Measurements from ENCODE around the gene NSMF. TPM values are rescaled to one million over a fixed set of nuclear protein-coding genes. Genes with fewer than 3 reads are reported as not detected.
A peak's percentile ranks its signal among the peaks of the same experiment; 100 is the strongest.

Gene NSMF
- total and polyA plus RNA-seq, 2 of the 4 experiments (the other 2 are of a cell fraction) = 7.7 to 40.9 TPM

- Histone ChIP-seq H3K4me1 (ENCODE audit: control insufficient read depth, insufficient read depth, low read length) (peaks cover 2% of the 10 kb centered on the region; the same call in 1 of the 2 replicates), H3K4ac (ENCODE audit: low read depth, low read length) (no peak within 1 kb of the TSS), H2BK5ac (ENCODE audit: low read depth, low read length, poor library complexity, severe bottlenecking) (no peak within 1 kb of the TSS), H4K5ac (ENCODE audit: low read depth, low read length) (no peak within 1 kb of the TSS), H2BK120ac (ENCODE audit: low read depth, low read length) (no peak within 1 kb of the TSS), H3K4me3 (ENCODE audit: insufficient read depth, low read depth, low read length) (peak within 1 kb of the TSS; percentile 34; the same call in 1 of the 2 replicates), H2AFZ (replicated peaks; ENCODE audit: low read length, poor library complexity) (peak within 1 kb of the TSS; percentile 70), H3K18ac (ENCODE audit: low read depth, low read length) (no peak within 1 kb of the TSS), H2BK15ac (ENCODE audit: low read depth, low read length) (no peak within 1 kb of the TSS), H2AK9ac (replicated peaks; ENCODE audit: low read depth, low read length, poor library complexity) (no peak within 1 kb of the TSS), H3K27ac (ENCODE audit: insufficient read depth, low read length) (no peak within 1 kb of the TSS), H3K14ac (replicated peaks; ENCODE audit: low read depth, low read length) (no peak within 1 kb of the TSS), H2BK20ac (ENCODE audit: low read depth, low read length) (no peak within 1 kb of the TSS), H4K8ac (ENCODE audit: low read depth in 2 of 2, low read length in 2 of 2) (no peak within 1 kb of the TSS), H3K23ac (ENCODE audit: low read depth, low read length) (no peak within 1 kb of the TSS), H3K9me1 (ENCODE audit: insufficient read depth, low read length) (no peaks in the 10 kb centered on the region), H3K9ac (ENCODE audit: low read depth, low read length) (no peak within 1 kb of the TSS), H3K9me3 (ENCODE audit: control insufficient read depth, insufficient read depth, low read length) (no peaks in the 10 kb centered on the region), H4K20me1 (ENCODE audit: insufficient read depth, low read length) (0 out of 2 replicates have a peak, but pooled peaks cover 4% of the 10 kb centered on the region), H2AK5ac (ENCODE audit: low read depth, low read length) (peak within 1 kb of the TSS; percentile 8; the same call in 1 of the 2 replicates), H3K56ac (ENCODE audit: extremely low read depth, insufficient read depth, low read length) (no peak within 1 kb of the TSS), H3K79me1 (ENCODE audit: low read depth in 1 of 2, low read length in 2 of 2) (no peaks in the 10 kb centered on the region), H3K27me3 (ENCODE audit: control insufficient read depth, insufficient read depth, low read length) (peaks cover 3% of the 10 kb centered on the region; the same call in 1 of the 2 replicates), H3K4me2 (ENCODE audit: low read depth, low read length) (peak within 1 kb of the TSS; percentile 40), H3K36me3 (ENCODE audit: control insufficient read depth, insufficient read depth, low read length) (no peaks in the 10 kb centered on the region), H4K91ac (ENCODE audit: insufficient read depth, low read depth, low read length) (no peak within 1 kb of the TSS)
- WGBS, 2 experiments (ENCODE audit: extremely low coverage in 2 of 2, insufficient read length in 1 of 2) = 8% methylated on average over 2 of the region's 62 CpGs; no CpG with 5 or more reads in 1 of the 2 experiments
- ChIA-PET POLR2A (ENCODE audit: unreplicated experiment) (no interaction called here), CTCF (interaction anchor here (1.1 to 1.9 kb wide), 2 partner anchors 19 to 93 kb away, joined by 4 to 5 read pairs; partner anchors contain the start of genes EXD3 and NOXA1)
- in situ Hi-C loops (cut with MboI; ENCODE audit: low sequenced_read_pairs) = no loop called here
- ATAC-seq (ENCODE audit: low read depth) (peak; percentile 33), DNase-seq (no peak)
- intact Hi-C loops (cut with micrococcal nuclease) = no loop called here
- no TSS peak for BruUV-seq (replicated peaks)
- dilution Hi-C loops (cut with HindIII; ENCODE audit: low sequenced_read_pairs, unreplicated experiment) = no loop called here
- no peak for TF ChIP-seq SMC3 (IDR thresholded peaks at IDR 0.05; ENCODE audit: low read depth, low read length)
- TF ChIP-seq POLR2A (IDR thresholded peaks at IDR 0.05; ENCODE audit: low read depth, low read length) = no peak
- TF ChIP-seq RFX5 (IDR thresholded peaks at IDR 0.05; ENCODE audit: low read depth, low read length) = no peak
- no peak for TF ChIP-seq ELK1 (IDR thresholded peaks at IDR 0.05; ENCODE audit: borderline replicate concordance, low read depth, low read length)
- no peak for TF ChIP-seq MAFK (IDR thresholded peaks at IDR 0.05; ENCODE audit: low read depth, low read length)
- TF ChIP-seq BHLHE40 (IDR thresholded peaks at IDR 0.05; ENCODE audit: low read depth, low read length) = no peak
- no peak for TF ChIP-seq MXI1 (IDR thresholded peaks at IDR 0.05; ENCODE audit: borderline replicate concordance, low read depth, low read length)
- no peak for TF ChIP-seq CTCF (conservative IDR thresholded peaks at IDR 0.05; ENCODE audit: low read depth, low read length)
- no peak for TF ChIP-seq RAD21 (IDR thresholded peaks at IDR 0.05; ENCODE audit: low read length)
Measured at GRCh38 chr9:137441289-137441934, 17.7 kb downstream of the NSMF start, which contains the start of gene ENTPD8. Gene ENTPD8, minus strand, starts transcription at chr9:137441357. Its CDS starts 3,072 bp downstream, at chr9:137438285.

Measured in IMR-90 (cell line).